ENCODE measurements around the gene SOX13. TPM values are rescaled to one million over a fixed set of nuclear protein-coding genes. Genes with fewer than 3 reads are reported as not detected.
"Not testable (repeated sequence)": the region's sequence is repeated elsewhere in the genome, so short reads cannot be mapped to it uniquely, and the experiment has no call there.

The SOX13 gene
- 0.78 TPM for total RNA-seq

GRCh38 chr1:204072931-204073836 lies at the start of gene SOX13:
Gene SOX13, plus strand, starts transcription at chr1:204073115. Its CDS starts 39,801 bp downstream, at chr1:204112916.
- peak; percentile 86 for DNase-seq

GRCh38 chr1:204025917-204026707 lies 46.8 kb upstream of the SOX13 start:
- DNase-seq: no peak

- DNase-seq: no peak
Measured at GRCh38 chr1:204027446-204027845, 45.5 kb upstream of the SOX13 start.

- no peak for DNase-seq
Measured at GRCh38 chr1:204029016-204029415, 43.9 kb upstream of the SOX13 start.

- no peak for DNase-seq
Measured at GRCh38 chr1:204031098-204031710, 41.7 kb upstream of the SOX13 start.

- no peak for DNase-seq
Measured at GRCh38 chr1:204032642-204033235, 40.2 kb upstream of the SOX13 start.

- DNase-seq: no peak
Measured at GRCh38 chr1:204033306-204033705, 39.6 kb upstream of the SOX13 start.

GRCh38 chr1:204036882-204037655 lies 35.8 kb upstream of the SOX13 start:
- DNase-seq: no peak

- DNase-seq: no peak
Measured at GRCh38 chr1:204041232-204041767, 31.6 kb upstream of the SOX13 start.

- no peak for DNase-seq
Measured at GRCh38 chr1:204041803-204042505, 31.0 kb upstream of the SOX13 start.

- DNase-seq: no peak
Measured at GRCh38 chr1:204042516-204042915, 30.4 kb upstream of the SOX13 start.

- no peak for DNase-seq
Measured at GRCh38 chr1:204043680-204044079, 29.2 kb upstream of the SOX13 start.

- no peak for DNase-seq
Measured at GRCh38 chr1:204044448-204044847, 28.5 kb upstream of the SOX13 start.

- DNase-seq: no peak
Measured at GRCh38 chr1:204045430-204045829, 27.5 kb upstream of the SOX13 start.

- DNase-seq: no peak
Measured at GRCh38 chr1:204046346-204046745, 26.6 kb upstream of the SOX13 start.

GRCh38 chr1:204048796-204049195 lies 24.1 kb upstream of the SOX13 start:
- DNase-seq: not testable (repeated sequence)

GRCh38 chr1:204051258-204051657 lies 21.7 kb upstream of the SOX13 start:
- no peak for DNase-seq

- DNase-seq: no peak
Measured at GRCh38 chr1:204051718-204052117, 21.2 kb upstream of the SOX13 start.

- DNase-seq: no peak
Measured at GRCh38 chr1:204053893-204054292, 19.0 kb upstream of the SOX13 start.

- no peak for DNase-seq
Measured at GRCh38 chr1:204059970-204060369, 12.9 kb upstream of the SOX13 start.

- DNase-seq: no peak
Measured at GRCh38 chr1:204062106-204062505, 10.8 kb upstream of the SOX13 start.

All from occipital lobe (tissue), 2 donors.